Heart right ventricle (tissue), 16 donors: ENCODE measurements around the gene PPP1R7. TPM values are rescaled to one million over a fixed set of nuclear protein-coding genes. Genes with fewer than 3 reads are reported as not detected.

Experiments used
- ATAC-seq, 8 donors: fragments of 200-7000 bp; cut with Tn5 transposase; one replicate each; pipeline ENCODE4 v1.9.1; 2020; ENCODE audit warnings: mild to moderate bottlenecking in 8 of 8, moderate library complexity in 8 of 8, moderate number of reproducible peaks in 1 of 8
- DNase-seq, 2 donors: peaks; one replicate each; pipeline ENCODE4 v3.0.0-alpha.2; 2020
- H3K27ac ChIP-seq, 10 donors: fragments of 200-600 bp; sonication (generic) in 2 of 10; one replicate each; pipeline versions ENCODE4 v1.5.0 to v1.8.0; 2020 to 2022; ENCODE audit warnings: mild to moderate bottlenecking in 3 of 10
- H3K27me3 ChIP-seq, 7 donors: fragments of 200-600 bp; one replicate each; pipeline ENCODE4 v1.8.0; 2021 to 2022; ENCODE audit warnings: mild to moderate bottlenecking in 2 of 7
- H3K36me3 ChIP-seq, 9 donors: fragments of 200-600 bp; sonication (generic) in 1 of 9; one replicate each; pipeline versions ENCODE4 v1.5.0 to v1.8.0; 2020 to 2022; ENCODE audit warnings: mild to moderate bottlenecking in 2 of 9
- H3K4me1 ChIP-seq, 9 donors: fragments of 200-600 bp; sonication (generic) in 1 of 9; one replicate each; pipeline versions ENCODE4 v1.5.0 to v1.8.0; 2020 to 2022; ENCODE audit warnings: mild to moderate bottlenecking in 4 of 9
- H3K4me3 ChIP-seq, 10 donors: fragments of 200-600 bp; sonication (generic) in 2 of 10; one replicate each; pipeline versions ENCODE4 v1.5.0 to v1.8.0; 2020 to 2022; ENCODE audit warnings: mild to moderate bottlenecking in 7 of 10, moderate library complexity in 2 of 10
- H3K9me3 ChIP-seq, 11 donors: fragments of 200-600 bp in 10 of 11; sonication (generic) in 2 of 11; one replicate each; pipeline versions ENCODE4 v1.5.0 to v1.8.0; 2013 to 2022; ENCODE audit warnings: mild to moderate bottlenecking in 2 of 11, control low read depth in 1 of 11, moderate library complexity in 1 of 11
- CTCF ChIP-seq, 9 donors: fragments of 200-600 bp; sonication (generic) in 2 of 9; IDR thresholded peaks; one replicate each; pipeline versions ENCODE4 v1.5.0 to v1.8.0; 2021 to 2022; ENCODE audit warnings: antibody characterized with exemption in 9 of 9, mild to moderate bottlenecking in 5 of 9, moderate library complexity in 1 of 9
- WGBS, 2 donors: extraction: QIAGEN DNeasy Blood & Tissue Kit; methylation state at CpG; one replicate each; pipeline ENCODE4 v1.1.7; 2013; ENCODE audit warnings: inconsistent platforms in 1 of 2; 5-methylcytosine and 5-hydroxymethylcytosine counted together
- intact Hi-C, 10 donors: fragments of 100-400 bp; cut with DNase I; formaldehyde crosslinking; loops; one replicate each; pipeline versions ENCODE4 v1.11.1 to v1.14.2; 2022
- polyA plus RNA-seq, 2 donors: library from polyadenylated mRNA; stranded (reverse); fragments of 200-250 nt; gene quantifications; one replicate each; pipeline ENCODE4 v1.2.3, GENCODE V29; 2013
- total RNA-seq, 10 donors: library from RNA; stranded (reverse); fragmentation: NEBNext Ultra II Directional in 3 of 10; extraction: Animal tissue kit (Norgen Biotek cat#: 25700) in 3 of 10; gene quantifications; one replicate each; pipeline versions ENCODE4 v1.2.1 to v1.2.4, GENCODE V29; 2021 to 2023
- donor health status: Arrhythmogenic right ventricular cardiomyopathy.
- donor health status: ischemic (EF 13 %, LVEDD 7.1; RV severe dilation, severe dysfunction).
- donor health status: healthy with polysubstance abuse.
- donor health status: DM: no; HTN: yes; CAD: no.
- donor health status: DM: no; HTN: no; CAD: no.
- donor health status: ischemic (EF 25% LVEDD 6.9; RV normal size, moderate dysfunction).
- donor health status: ischemic (EF 25% LVEDD 5.7; RV mildly dilated, moderate dysfunction).
- donor health status: healthy.
- donor health status: DM: yes; HTN: yes; CAD: no.
- donor health status: Ischemic cardiomyopathy.
- donor health status: ischemic (EF 35%, LVEDD 5.7; RV mildly dilated, moderate dysfunction).
- donor health status: nonischemic (EF 11% LVEDD 7.7; RV severe dilation, severe dysfunction).
- donor health status: DM: yes; HTN: yes; CAD: no.
- donor health status: PGD.
- donor health status: ischemic (EF 29% LVEDD 5.4; RV normal size, mild dysfunction).
- donor health status: nonischemic (EF 23%, LVEDD 6.1; RV moderate dilation, normal function).

The PPP1R7 gene
- total and polyA plus RNA-seq, 12 donors: 64.1 to 91.3 (median 77.3) TPM

DNA sequence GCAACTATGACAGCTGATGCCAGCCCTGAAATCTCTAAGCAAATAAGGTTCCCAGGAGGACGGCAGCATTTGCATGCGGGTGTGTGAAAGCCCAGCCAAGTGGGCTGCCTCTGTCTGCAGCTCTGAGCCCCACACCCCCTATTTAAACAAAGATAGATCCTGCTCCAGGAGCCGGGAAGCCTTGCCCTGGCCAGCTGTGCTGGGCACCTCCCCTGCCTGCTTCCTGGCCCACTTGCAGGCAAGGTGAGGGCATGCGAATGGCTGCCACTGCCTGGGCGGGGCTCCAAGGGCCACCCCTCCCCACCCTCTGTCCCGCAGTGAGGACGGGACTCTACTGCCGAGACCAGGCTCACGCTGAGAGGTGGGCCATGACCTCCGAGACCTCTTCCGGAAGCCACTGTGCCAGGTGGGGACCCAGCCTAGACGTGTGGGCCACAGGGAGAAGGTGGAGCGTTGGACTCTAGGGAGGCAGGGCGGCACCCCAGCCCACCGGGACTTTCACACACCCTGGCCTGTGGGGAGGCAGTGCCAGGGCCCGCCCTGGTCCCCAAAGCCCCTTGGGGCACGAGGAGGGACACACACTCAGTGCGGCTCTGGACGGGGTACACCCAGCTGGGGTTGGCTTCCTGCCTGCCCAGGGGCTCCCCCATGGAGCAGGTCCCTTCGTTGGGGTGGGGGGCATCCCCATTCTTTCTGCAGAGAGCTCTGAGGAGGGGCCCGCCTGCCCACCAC, 38.3 kb downstream of the PPP1R7 start, which contains the start of gene ANO7:
TSS of gene ANO7 (plus strand) at position 317 of the 732 bp plus-strand sequence. CDS start 1,387 bp downstream, outside the sequence.
- Histone ChIP-seq H3K4me3 (no peak within 1 kb of the TSS), H3K4me1 (no peaks in the 10 kb centered on the region), H3K36me3 (peaks cover 0 to 7% (median under 1%) of the 10 kb centered on the region in 9 donors), H3K9me3 (no peaks in the 10 kb centered on the region), H3K27me3 (peaks cover 0 to 9% (median 0%) of the 10 kb centered on the region in 7 donors), H3K27ac (no peak within 1 kb of the TSS)
- ATAC-seq (no peak), DNase-seq (no peak)
- WGBS, 2 donors: 69 to 73% methylated on average over 21 of the region's 21 CpGs
- intact Hi-C loops: no loop called here
- TF ChIP-seq CTCF (IDR thresholded peaks at IDR 0.05): no peak

- intact Hi-C loops: no loop called here
- no peak for DNase-seq
- peaks cover 0 to 9% (median 0%) of the 10 kb centered on the region in 7 donors for H3K27me3 ChIP-seq
- H3K9me3 ChIP-seq: no peaks in the 10 kb centered on the region
- no peak for ATAC-seq
- no peaks in the 10 kb centered on the region for H3K4me1 ChIP-seq
- no peaks in the 10 kb centered on the region for H3K36me3 ChIP-seq
- H3K27ac ChIP-seq: no peak overlapping the region
- 89 to 90% methylated on average over 32 of the region's 32 CpGs for WGBS, 2 donors
- TF ChIP-seq CTCF (IDR thresholded peaks at IDR 0.05): no peak
- no peak overlapping the region for H3K4me3 ChIP-seq
Observed at GRCh38 chr2:241189093-241189855, 39.0 kb downstream of the PPP1R7 start.

DNA sequence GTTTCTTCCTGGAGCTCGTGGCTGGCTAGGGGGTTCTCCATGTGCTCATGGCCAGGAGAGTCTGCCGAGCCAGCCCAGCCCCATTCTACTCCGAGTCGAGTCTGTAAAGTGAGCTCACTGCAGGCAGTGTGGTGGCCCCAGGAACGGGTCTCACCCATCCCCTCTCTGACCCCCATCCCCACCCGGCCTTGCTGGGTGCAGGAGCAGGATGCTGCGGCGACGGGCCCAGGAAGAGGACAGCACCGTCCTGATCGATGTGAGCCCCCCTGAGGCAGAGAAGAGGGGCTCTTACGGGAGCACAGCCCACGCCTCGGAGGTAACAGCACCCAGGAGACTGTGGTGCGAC, 39.6 kb downstream of the PPP1R7 start:
- H3K27me3 ChIP-seq: peaks cover 0 to 9% (median 0%) of the 10 kb centered on the region in 7 donors
- no peak for TF ChIP-seq CTCF (IDR thresholded peaks at IDR 0.05)
- H3K4me3 ChIP-seq: no peak overlapping the region
- WGBS, 2 donors: 80 to 81% methylated on average over 15 of the region's 15 CpGs
- no peaks in the 10 kb centered on the region for H3K36me3 ChIP-seq
- no peak overlapping the region for H3K27ac ChIP-seq
- H3K4me1 ChIP-seq: no peaks in the 10 kb centered on the region
- intact Hi-C loops: no loop called here
- no peaks in the 10 kb centered on the region for H3K9me3 ChIP-seq
- ATAC-seq (peak in 2 of 8 donors; percentile 20 to 29), DNase-seq (no peak)

GRCh38 chr2:241190291-241190981, 40.2 kb downstream of the PPP1R7 start:
- no peaks in the 10 kb centered on the region for H3K4me1 ChIP-seq
- peak in 1 of 8 donors; percentile 28 for ATAC-seq
- H3K9me3 ChIP-seq: no peaks in the 10 kb centered on the region
- no peak for TF ChIP-seq CTCF (IDR thresholded peaks at IDR 0.05)
- H3K4me3 ChIP-seq: no peak overlapping the region
- peaks cover 0 to 9% (median 0%) of the 10 kb centered on the region in 7 donors for H3K27me3 ChIP-seq
- no peak overlapping the region for H3K27ac ChIP-seq
- no peak for DNase-seq
- intact Hi-C loops: no loop called here
- H3K36me3 ChIP-seq: no peaks in the 10 kb centered on the region
- 83% methylated on average over 18 to 19 of the region's 19 CpGs for WGBS, 2 donors
